Measurements from ENCODE around the gene CDH24. TPM values are rescaled to one million over a fixed set of nuclear protein-coding genes. Genes with fewer than 3 reads are reported as not detected.

Gene CDH24
- total and polyA plus RNA-seq, 4 experiments from 2014 or later, result 0.15 to 1.6 (median 0.93) TPM

DNA sequence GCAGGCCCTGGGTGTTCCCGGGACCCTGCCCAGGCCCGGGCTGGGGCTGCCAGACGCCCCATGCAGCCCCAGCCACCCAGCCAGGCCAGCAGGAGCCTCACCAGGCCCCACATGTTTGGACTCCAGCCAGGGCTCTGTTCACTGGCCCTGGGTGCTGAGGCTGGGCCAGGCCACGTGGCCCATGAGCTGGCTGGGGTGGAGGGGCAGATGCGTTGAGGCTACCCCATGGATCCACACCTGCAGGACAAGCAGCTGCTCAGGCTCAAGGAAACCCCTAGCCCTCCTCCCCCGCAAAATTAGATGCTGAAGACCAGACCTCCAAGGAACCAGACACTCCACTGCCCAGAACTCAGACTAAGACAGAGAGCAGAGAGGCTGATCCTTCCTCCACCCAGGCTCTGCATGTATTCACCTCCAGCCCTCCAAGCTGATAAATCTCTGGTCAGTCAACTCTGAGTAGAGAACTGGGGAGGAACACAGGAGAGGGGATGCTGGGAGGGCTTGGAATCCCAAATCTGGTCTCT is 1.6 kb downstream of the CDH24 start:
- POLR2A ChIA-PET (ENCODE audit: partially characterized antibody), result interaction anchor here (1.3 to 9.4 kb wide), 4 partner anchors 16 to 70 kb away, joined by 3 to 82 read pairs (median 9); no protein-coding TSS in a partner anchor
- no peak for DNase-seq

GRCh38 chr14:23055147-23055550 is 2.2 kb downstream of the CDH24 start:
- no peak for DNase-seq
- H3K36me3 ChIP-seq (ENCODE audit: insufficient read depth, low read length), result peaks cover 5% of the 10 kb centered on the region
- CTCF ChIA-PET (ENCODE audit: partially characterized antibody), result interaction anchor here (0.6 to 19.0 kb wide), 9 partner anchors 14 to 484 kb away, joined by 3 to 1070 read pairs (median 7); partner anchors contain the start of gene AJUBA
- H3K4me3 ChIP-seq (ENCODE audit: low read length in 2 of 2), result no peak overlapping the region
- no peaks in the 10 kb centered on the region for H3K9me3 ChIP-seq (ENCODE audit: control insufficient read depth in 1 of 2, low read length in 2 of 2)
- Mint-ChIP-seq H3K9me3 (no peaks in the 10 kb centered on the region), H3K36me3 (peaks cover 9 to 18% of the 10 kb centered on the region in 2 donors), H3K4me1 (peaks cover 11 to 21% (median 15%) of the 10 kb centered on the region in 4 donors), H3K27me3 (peaks cover 0 to 1% of the 10 kb centered on the region in 2 donors), H3K27ac (peak overlapping the region in 1 of 7 donors; percentile 62), H3K4me3 (peak overlapping the region in 1 of 8 donors; percentile 31)
- no peak overlapping the region for H3K27ac ChIP-seq (ENCODE audit: low read depth, low read length)
- POLR2A ChIA-PET (ENCODE audit: partially characterized antibody), result interaction anchor here (0.9 to 9.4 kb wide), 3 partner anchors 16 to 69 kb away, joined by 3 to 82 read pairs (median 4); no protein-coding TSS in a partner anchor
- H3K27me3 ChIP-seq (ENCODE audit: insufficient read depth, low read length), result no peaks in the 10 kb centered on the region
- H3K4me1 ChIP-seq (ENCODE audit: insufficient read depth, low read length), result peaks cover 17% of the 10 kb centered on the region
- intact Hi-C loops (cut with micrococcal nuclease), result loop anchor here (5.0 kb wide), 1 partner anchor 233 kb away; no protein-coding TSS in a partner anchor

More for the DNA sequence above, 1.6 kb downstream of the CDH24 start:
- H3K27ac ChIP-seq (ENCODE audit: low read depth, low read length), result no peak overlapping the region
- CTCF ChIA-PET (ENCODE audit: partially characterized antibody), result interaction anchor here (0.6 to 19.0 kb wide), 14 partner anchors 10 to 485 kb away, joined by 3 to 1070 read pairs (median 4); partner anchors contain the start of genes ACIN1, AJUBA and C14orf119
- H3K36me3 ChIP-seq (ENCODE audit: insufficient read depth, low read length), result peaks cover 11% of the 10 kb centered on the region
- intact Hi-C loops (cut with micrococcal nuclease), result loop anchor here (1.0 to 5.0 kb wide), 3 partner anchors 48 to 485 kb away; no protein-coding TSS in a partner anchor
- Mint-ChIP-seq H3K9me3 (no peaks in the 10 kb centered on the region), H3K27me3 (peaks cover 0 to 1% of the 10 kb centered on the region in 2 donors), H3K4me1 (peaks cover 11 to 21% (median 15%) of the 10 kb centered on the region in 4 donors), H3K36me3 (peaks cover 10 to 22% of the 10 kb centered on the region in 2 donors), H3K27ac (peak overlapping the region in 4 of 7 donors; percentile 66 to 84 (median 80)), H3K4me3 (peak overlapping the region; percentile 75 to 95 (median 87))
- no peaks in the 10 kb centered on the region for H3K27me3 ChIP-seq (ENCODE audit: insufficient read depth, low read length)
- H3K4me1 ChIP-seq (ENCODE audit: insufficient read depth, low read length), result peaks cover 17% of the 10 kb centered on the region
- no peaks in the 10 kb centered on the region for H3K9me3 ChIP-seq (ENCODE audit: control insufficient read depth in 1 of 2, low read length in 2 of 2)
- H3K4me3 ChIP-seq (ENCODE audit: low read length in 2 of 2), result no peak overlapping the region

DNA sequence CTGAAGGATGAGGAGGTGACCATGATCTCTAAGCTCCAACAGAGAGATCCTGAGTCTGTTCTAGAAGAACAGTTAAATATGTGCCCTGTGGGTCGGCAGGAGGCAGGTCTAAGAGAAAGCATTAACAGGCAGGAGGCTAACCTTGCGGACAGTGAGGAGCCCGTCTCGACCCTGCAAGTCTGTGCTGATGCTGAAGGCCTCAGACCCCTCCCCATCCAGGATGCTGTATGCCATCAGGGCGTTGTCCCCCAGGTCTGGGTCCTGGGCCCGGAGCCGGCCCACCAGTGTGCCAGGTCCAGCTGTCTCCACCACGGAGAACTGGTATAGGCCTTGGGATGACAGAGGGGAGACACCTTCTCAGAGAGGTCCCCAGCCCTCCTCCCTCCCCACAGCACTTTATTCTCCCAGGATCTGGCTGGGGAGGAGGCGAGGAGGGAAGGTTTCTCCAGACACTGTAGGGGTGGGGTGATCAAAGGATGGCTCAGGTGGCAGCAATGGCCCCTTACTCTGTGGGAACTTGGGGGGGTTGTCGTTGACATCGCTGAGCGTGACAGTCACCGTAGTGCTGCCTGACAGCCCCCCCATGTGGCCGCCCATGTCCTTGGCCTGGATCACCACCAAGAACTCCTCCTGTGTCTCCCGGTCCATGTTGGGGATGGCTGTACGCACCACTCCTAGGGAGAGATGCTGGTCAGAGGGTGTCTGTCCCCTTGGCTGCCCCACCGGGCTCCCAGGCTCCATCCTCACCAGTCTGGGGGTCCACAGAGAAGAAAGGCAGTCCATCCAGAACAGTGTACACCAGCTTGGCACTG is 3.1 kb downstream of the CDH24 start:
- intact Hi-C loops (cut with micrococcal nuclease), result no loop called here
- POLR2A ChIA-PET (ENCODE audit: partially characterized antibody), result interaction anchor here (0.9 to 9.4 kb wide), 3 partner anchors 17 to 68 kb away, joined by 3 to 82 read pairs (median 4); no protein-coding TSS in a partner anchor
- DNase-seq, result no peak
- peaks cover 3% of the 10 kb centered on the region for H3K36me3 ChIP-seq (ENCODE audit: insufficient read depth, low read length)
- Mint-ChIP-seq H3K27me3 (peaks cover 0 to 1% of the 10 kb centered on the region in 2 donors), H3K27ac (no peak overlapping the region), H3K36me3 (peaks cover 4 to 13% of the 10 kb centered on the region in 2 donors), H3K4me1 (peaks cover 11 to 21% (median 15%) of the 10 kb centered on the region in 4 donors), H3K4me3 (peak overlapping the region in 1 of 8 donors; percentile 69), H3K9me3 (no peaks in the 10 kb centered on the region)
- no peaks in the 10 kb centered on the region for H3K9me3 ChIP-seq (ENCODE audit: control insufficient read depth in 1 of 2, low read length in 2 of 2)
- H3K4me1 ChIP-seq (ENCODE audit: insufficient read depth, low read length), result peaks cover 17% of the 10 kb centered on the region
- H3K27me3 ChIP-seq (ENCODE audit: insufficient read depth, low read length), result no peaks in the 10 kb centered on the region
- H3K27ac ChIP-seq (ENCODE audit: low read depth, low read length), result no peak overlapping the region
- CTCF ChIA-PET (ENCODE audit: partially characterized antibody), result interaction anchor here (0.7 to 19.0 kb wide), 6 partner anchors 15 to 107 kb away, joined by 3 to 1070 read pairs (median 6); partner anchors contain the start of gene AJUBA
- H3K4me3 ChIP-seq (ENCODE audit: low read length in 2 of 2), result no peak overlapping the region

DNA sequence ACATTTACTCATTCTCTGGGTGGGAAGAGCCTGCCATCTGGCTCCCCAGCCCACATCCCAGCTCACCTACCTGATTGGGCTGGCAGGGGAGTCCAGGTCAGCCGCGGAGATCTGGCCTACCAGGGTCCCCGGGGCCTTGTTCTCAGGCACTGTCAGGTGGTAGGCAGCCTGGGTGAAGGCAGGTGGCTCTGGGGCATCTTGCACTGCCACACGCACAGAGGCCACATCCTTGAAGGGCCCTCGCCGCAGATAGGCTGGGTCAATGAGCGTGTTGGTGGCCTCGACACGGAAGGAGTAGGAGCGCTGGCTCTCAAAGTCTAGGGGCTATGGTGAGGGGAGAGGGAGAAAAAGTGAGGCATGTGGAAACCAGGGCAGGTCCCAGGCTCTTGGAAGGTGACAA is 3.9 kb downstream of the CDH24 start:
- DNase-seq, result no peak
- POLR2A ChIA-PET (ENCODE audit: partially characterized antibody), result no interaction called here
- H3K27ac Mint-ChIP-seq, result peak overlapping the region in 4 of 7 donors; percentile 13 to 77 (median 36)

DNA sequence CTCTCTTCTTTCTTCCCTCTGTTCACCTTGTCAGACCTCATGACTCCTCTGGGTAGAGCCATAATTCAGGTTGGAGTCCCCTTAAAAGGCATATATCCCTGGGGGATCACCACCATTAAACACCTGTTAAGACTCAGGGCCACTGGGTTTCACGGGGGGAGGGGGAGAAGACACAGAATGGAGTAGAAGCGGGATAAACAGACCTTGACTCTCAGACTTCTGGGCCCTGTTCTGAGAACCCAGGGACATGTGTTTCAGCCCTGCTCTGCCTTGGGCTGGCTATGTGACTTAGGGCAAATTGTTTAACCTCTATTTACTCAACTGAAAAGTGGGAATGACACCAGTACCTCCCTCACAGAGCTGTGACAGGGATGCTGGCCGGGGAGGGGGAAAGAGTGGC is 4.6 kb downstream of the CDH24 start:
- Mint-ChIP-seq H3K27me3 (peaks cover 0 to 1% of the 10 kb centered on the region in 2 donors), H3K4me1 (peaks cover 8 to 14% (median 10%) of the 10 kb centered on the region in 4 donors), H3K27ac (peak overlapping the region in 3 of 7 donors; percentile 10 to 29 (median 13)), H3K9me3 (no peaks in the 10 kb centered on the region), H3K36me3 (peaks cover 0 to 4% of the 10 kb centered on the region in 2 donors), H3K4me3 (no peak overlapping the region)
- POLR2A ChIA-PET (ENCODE audit: partially characterized antibody), result no interaction called here
- Histone ChIP-seq H3K27me3 (ENCODE audit: insufficient read depth, low read length) (no peaks in the 10 kb centered on the region), H3K36me3 (ENCODE audit: insufficient read depth, low read length) (no peaks in the 10 kb centered on the region), H3K9me3 (ENCODE audit: control insufficient read depth in 1 of 2, low read length in 2 of 2) (no peaks in the 10 kb centered on the region), H3K4me3 (ENCODE audit: low read length in 2 of 2) (no peak overlapping the region), H3K27ac (ENCODE audit: low read depth, low read length) (no peak overlapping the region), H3K4me1 (ENCODE audit: insufficient read depth, low read length) (peaks cover 12% of the 10 kb centered on the region)
- CTCF ChIA-PET (ENCODE audit: partially characterized antibody), result interaction anchor here (1.0 to 19.0 kb wide), 3 partner anchors 28 to 134 kb away, joined by 3 to 1070 read pairs (median 5); partner anchors contain the start of gene AJUBA
- no peak for DNase-seq
- intact Hi-C loops (cut with micrococcal nuclease), result no loop called here

More for the DNA sequence above, 3.9 kb downstream of the CDH24 start:
- Histone ChIP-seq H3K27ac (ENCODE audit: low read depth, low read length) (no peak overlapping the region), H3K4me3 (ENCODE audit: low read length in 2 of 2) (no peak overlapping the region), H3K27me3 (ENCODE audit: insufficient read depth, low read length) (no peaks in the 10 kb centered on the region), H3K4me1 (ENCODE audit: insufficient read depth, low read length) (peaks cover 17% of the 10 kb centered on the region), H3K9me3 (ENCODE audit: control insufficient read depth in 1 of 2, low read length in 2 of 2) (no peaks in the 10 kb centered on the region), H3K36me3 (ENCODE audit: insufficient read depth, low read length) (no peaks in the 10 kb centered on the region)
- H3K9me3 Mint-ChIP-seq, result no peaks in the 10 kb centered on the region
- peaks cover 11 to 21% (median 15%) of the 10 kb centered on the region in 4 donors for H3K4me1 Mint-ChIP-seq
- intact Hi-C loops (cut with micrococcal nuclease), result no loop called here
- H3K36me3 Mint-ChIP-seq, result peaks cover 3 to 10% of the 10 kb centered on the region in 2 donors
- CTCF ChIA-PET (ENCODE audit: partially characterized antibody), result interaction anchor here (0.7 to 19.0 kb wide), 6 partner anchors 18 to 134 kb away, joined by 3 to 1070 read pairs (median 6); partner anchors contain the start of gene AJUBA
- peak overlapping the region in 1 of 8 donors; percentile 46 for H3K4me3 Mint-ChIP-seq
- H3K27me3 Mint-ChIP-seq, result peaks cover 0 to 1% of the 10 kb centered on the region in 2 donors

- Histone ChIP-seq H3K4me3 (ENCODE audit: low read length in 2 of 2) (no peak overlapping the region), H3K4me1 (ENCODE audit: insufficient read depth, low read length) (peaks cover 12% of the 10 kb centered on the region), H3K27ac (ENCODE audit: low read depth, low read length) (no peak overlapping the region), H3K9me3 (ENCODE audit: control insufficient read depth in 1 of 2, low read length in 2 of 2) (no peaks in the 10 kb centered on the region), H3K36me3 (ENCODE audit: insufficient read depth, low read length) (no peaks in the 10 kb centered on the region), H3K27me3 (ENCODE audit: insufficient read depth, low read length) (no peaks in the 10 kb centered on the region)
- ChIA-PET POLR2A (ENCODE audit: partially characterized antibody) (interaction anchor here (1.1 kb wide), 1 partner anchor 45 kb away, joined by 3 read pairs; no protein-coding TSS in a partner anchor), CTCF (ENCODE audit: partially characterized antibody) (interaction anchor here (1.0 to 19.0 kb wide), 2 partner anchors 71 to 135 kb away, joined by 3 to 1070 read pairs; partner anchors contain the start of gene AJUBA)
- DNase-seq, result no peak
- H3K4me3 Mint-ChIP-seq, result no peak overlapping the region
- no peaks in the 10 kb centered on the region for H3K9me3 Mint-ChIP-seq
- peaks cover 0 to 4% of the 10 kb centered on the region in 2 donors for H3K36me3 Mint-ChIP-seq
- intact Hi-C loops (cut with micrococcal nuclease), result no loop called here
- H3K4me1 Mint-ChIP-seq, result peaks cover 8 to 14% (median 10%) of the 10 kb centered on the region in 4 donors
- no peak overlapping the region for H3K27ac Mint-ChIP-seq
- peaks cover 0 to 1% of the 10 kb centered on the region in 2 donors for H3K27me3 Mint-ChIP-seq
Measured at GRCh38 chr14:23052182-23052623, 5.1 kb downstream of the CDH24 start.

Measured in CD4-positive, alpha-beta memory T cell (primary cell).